M059J (cell line): ENCODE measurements around the gene THY1. TPM values are rescaled to one million over a fixed set of nuclear protein-coding genes. Genes with fewer than 3 reads are reported as not detected.
"Not testable (repeated sequence)": the region's sequence is repeated elsewhere in the genome, so short reads cannot be mapped to it uniquely, and the experiment has no call there.

Experiments
- DNase-seq: peaks from one replicate; pipeline ENCODE4 v3.0.0-alpha.2; 2012; ENCODE audit warnings: low read depth
- total RNA-seq: library from RNA; depleted of rRNA; stranded (reverse); fragments of >200 nt; shearing (Covaris generic); gene quantifications from 2 replicates; pipeline ENCODE4 v1.2.3, GENCODE V29; 2014

THY1 gene
- total RNA-seq, 1 experiment from 2014 or later, result 1,171 TPM

DNA sequence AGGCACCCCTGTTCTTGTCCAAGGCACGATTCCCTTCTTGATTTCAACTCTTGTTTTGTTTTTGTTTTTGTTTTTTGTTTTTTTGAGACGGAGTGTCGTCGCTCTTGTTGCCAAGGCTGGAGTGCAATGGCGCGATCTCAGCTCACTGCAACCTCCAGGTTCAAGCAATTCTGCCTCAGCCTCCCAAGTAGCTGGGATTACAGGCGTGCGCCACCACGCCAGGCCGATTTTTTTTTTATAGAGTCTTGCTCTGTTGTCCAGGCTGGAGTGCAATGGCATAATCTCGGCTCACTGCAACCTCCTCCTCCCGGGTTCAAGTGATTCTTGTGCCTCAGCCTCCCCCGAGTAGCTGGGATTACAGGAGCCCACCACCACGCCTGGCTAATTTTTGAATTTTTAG is 40.5 kb downstream of the THY1 start:
- DNase-seq, result not testable (repeated sequence)

DNA sequence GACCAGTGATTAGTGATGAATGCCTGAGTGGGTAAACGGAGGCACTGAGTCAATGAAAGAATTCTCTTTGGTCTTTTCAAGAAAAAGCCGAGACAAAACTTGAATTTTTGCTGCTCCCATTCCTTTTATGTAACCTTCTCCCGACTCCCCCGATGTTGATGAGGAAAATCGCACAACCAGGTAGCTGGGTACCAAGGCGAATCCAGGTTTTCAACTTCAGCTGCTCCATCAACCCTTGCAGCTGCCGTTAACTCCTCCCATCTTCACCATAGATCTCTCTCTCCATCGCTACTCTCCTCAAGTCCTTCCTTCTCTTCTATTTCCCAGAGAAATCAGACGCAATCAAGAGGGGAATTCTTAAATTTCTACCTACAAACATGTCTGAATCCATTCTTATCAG is 40.9 kb downstream of the THY1 start:
- no peak for DNase-seq

DNA sequence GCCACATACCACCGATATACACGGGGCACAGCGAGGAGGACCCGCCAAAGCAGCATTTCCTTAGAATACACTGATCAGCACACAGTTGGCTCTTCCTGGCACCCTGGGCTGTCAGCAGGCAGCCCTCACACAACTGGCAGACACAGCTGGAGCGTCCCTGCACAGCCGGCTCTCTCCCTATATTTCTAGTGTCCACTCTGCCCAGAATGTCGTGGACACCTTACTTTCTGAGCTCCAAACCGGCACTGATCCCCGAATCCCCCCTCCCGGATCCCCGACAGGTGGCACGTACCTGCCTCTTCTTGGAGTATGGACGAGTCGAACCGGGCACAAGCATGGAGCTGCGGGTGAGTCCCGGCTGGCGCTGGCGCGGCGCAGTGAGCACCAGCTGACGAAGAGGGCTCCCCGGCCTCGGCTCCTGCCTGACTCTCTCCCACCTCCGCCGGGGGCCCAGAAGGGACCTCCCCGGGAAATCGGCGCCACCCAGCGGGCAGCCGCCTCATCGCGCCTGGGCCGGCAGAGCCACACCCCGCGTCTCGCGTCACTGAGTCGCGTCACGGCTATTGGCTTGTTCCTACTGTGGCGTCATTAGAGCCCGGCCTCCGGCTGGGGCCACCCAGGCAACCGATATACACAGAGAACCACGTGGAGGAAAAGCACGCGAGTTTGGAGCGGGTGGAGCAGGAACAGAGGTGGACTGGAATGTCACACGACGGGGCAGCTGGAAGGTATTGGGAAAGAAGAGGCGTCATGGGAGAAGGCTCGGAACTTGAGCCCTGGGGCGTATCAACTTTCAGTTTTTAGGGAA is 41.6 kb downstream of the THY1 start, which contains the start of gene USP2:
TSS of gene USP2 (minus strand) at position 510 of the 808 bp plus-strand sequence. CDS start 8,210 bp downstream, outside the sequence.
- DNase-seq, result peak; percentile 95

DNA sequence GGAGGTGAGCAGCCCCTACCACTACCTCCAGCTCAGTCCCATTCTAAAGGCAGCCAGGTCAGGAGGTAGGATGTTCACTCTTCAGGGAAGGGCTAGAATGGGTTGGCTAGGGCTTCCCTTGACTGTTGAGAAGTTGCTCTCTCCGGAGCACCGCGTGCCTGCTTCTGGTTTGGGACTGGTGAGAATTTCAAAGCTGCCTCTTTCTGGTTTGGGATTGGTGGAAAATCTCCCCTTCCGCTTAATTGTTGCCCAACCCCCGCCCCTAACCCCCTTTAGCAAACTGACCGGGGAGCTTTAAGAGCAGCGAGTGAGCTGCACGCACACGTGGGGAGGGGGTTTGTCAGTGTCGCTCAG is 42.2 kb downstream of the THY1 start:
- no peak for DNase-seq

DNA sequence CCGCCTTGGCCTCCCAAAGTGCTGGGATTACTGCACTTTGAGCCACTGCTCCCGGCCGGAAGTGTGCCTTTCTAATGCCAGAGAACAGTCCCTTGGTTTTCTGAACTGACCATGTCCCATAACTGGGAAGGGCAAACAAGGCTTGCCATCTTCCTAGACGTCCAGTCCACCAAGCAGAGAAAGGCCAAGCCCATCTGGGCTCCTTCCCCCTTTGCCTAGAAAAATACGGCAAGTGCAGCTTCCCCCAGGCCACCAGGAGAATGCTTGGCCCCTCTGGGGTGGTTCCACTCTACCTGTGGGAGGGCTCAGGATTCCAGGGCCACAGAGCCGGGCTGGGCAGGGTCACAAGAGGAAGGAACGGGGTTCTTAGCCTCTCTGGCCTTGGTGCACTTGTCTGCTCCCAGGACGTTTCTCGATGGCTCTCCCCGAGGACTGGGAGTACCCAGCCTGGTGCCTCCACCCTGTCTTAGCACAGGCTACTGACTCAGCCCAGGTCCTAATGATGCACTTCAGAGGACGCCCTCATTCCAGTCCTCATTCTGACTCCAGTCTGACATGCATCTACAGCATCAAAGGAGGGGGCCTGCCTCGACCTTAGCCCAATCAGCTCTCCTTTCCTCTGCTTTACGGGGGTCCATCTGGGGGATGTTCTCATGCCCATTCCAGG is 42.7 kb downstream of the THY1 start:
- DNase-seq, result no peak

DNA sequence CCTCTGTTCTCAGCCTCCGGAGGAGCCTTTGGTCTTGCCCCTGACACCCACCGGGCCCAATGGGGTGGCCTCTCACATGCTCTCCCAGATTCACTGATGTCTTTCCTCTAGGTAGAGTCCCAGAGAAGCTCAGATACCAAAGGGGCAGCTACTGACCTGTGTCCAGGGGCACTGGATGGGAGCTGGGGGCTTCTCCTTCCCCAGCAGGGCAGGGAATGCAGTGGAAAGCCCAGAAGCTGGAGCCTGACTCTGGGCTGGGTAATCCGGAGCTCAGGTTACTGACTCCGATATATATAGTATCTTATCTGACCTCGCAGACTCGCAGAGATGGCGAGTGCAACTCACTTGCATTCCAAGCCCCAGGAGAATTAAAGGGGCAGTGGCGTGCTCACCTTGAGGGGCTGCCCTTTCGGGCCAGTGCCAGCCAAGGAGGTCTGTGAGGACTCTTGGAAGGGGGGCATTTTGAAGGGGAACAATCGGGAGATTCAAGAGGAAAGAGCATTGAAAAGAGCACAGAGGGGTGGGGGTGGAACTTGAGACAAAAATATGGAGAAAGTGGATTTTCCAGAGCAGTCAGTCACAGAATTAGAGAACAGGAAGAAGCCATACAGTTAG is 44.0 kb downstream of the THY1 start:
- DNase-seq, result no peak

DNA sequence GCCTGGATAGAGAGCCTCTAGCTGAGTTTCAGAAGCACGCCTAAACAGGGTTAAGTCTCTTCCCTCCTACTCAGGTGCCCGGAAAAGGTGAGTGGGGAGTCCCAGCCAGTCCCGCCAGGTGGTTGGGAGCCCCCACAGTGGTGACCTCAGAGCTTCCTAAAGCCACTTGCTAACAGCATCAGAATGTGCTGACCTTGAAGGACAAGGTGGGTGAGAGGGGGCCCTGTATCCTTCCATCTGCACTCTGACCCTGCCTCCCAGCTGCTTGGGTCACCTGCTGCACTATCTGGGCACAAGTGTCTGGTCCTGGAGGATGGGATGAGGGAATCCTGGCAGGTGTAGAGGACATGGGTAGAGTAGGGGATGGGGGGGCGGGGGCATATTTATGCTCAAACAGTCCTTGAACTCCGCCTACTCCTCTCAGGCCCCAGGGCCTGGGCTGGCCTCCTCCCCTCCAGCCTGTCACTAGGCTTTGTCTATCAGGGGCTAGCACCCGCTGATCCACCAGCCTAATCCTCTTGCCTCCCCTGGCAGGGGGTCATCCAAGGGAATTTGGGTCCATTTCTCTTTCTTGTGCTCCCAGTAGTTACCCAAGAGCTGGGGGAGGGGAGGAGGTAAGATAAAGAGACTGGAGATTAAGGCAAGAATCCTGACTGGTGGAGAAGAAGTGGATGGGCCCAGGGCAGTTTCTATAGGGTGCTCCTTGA is 44.9 kb downstream of the THY1 start:
- no peak for DNase-seq

DNA sequence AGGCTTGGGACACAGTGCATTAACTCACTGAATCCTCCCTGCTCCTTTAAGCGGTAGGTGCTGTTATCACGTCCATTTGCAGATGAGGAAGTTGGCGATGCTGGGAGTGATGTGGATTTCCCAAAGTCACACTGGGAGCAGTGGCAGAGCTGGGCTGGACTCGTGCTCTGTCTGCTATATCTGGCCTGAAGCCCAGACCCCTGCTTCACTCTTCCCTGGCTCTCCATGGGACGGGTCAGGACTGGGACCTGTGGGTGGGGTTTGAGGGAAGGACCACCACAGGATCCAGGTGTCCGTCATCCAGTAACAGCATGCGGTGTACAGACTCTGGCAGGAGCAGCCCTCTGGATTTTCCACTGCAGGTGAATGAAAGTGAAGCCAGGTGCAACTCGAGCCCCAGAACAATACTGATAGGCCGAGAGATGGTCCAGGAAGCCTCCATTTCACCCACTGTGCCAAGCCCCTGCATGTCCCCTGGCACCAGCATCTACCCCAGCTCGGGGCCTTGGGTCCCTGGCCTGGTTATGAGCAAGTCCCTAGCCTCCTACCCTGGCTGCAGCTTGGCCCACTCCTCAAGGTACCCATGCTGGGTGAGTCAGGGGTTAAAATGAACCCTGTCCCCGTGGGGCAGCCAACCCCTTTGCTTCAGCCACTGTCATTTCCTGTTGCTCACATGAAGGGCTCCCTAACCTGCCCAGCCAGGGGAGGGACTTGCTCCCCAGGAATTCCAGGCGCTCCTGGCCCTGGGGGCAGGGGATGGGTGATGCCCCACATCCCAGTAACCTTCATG is 45.7 kb downstream of the THY1 start:
- DNase-seq, result peak; percentile 54

DNA sequence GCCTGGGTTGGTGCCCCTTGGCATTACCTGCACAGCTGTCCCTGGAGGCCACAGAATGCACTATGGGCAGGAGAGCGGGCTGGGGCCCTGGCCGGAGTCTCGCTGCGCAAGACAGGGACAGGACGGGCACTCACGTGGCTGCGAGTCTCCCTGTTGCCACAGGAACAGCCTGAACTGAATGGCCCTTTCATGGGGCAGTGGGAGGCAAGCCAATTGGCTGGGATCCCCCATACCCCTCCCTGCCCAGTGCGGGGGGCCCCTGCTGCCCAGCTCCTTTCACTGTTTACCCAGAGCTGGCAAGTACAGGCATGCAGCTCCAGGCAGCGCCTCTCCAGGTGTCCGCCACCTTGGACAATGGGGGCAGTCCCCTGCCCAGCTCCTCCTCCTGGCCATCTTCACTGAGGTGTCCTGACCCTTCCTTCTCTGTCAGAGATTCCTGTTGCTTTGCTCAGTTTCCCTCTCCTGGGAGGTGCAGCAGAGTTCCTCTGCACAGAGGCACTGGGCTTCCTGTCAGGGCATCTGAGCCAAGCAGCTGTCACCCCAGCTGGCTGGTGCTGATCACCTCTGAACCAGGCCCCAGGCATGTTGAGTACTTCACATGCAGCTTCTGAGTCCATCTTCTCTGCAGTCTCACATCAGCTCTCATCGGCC is 46.6 kb downstream of the THY1 start:
- DNase-seq, result no peak

DNA sequence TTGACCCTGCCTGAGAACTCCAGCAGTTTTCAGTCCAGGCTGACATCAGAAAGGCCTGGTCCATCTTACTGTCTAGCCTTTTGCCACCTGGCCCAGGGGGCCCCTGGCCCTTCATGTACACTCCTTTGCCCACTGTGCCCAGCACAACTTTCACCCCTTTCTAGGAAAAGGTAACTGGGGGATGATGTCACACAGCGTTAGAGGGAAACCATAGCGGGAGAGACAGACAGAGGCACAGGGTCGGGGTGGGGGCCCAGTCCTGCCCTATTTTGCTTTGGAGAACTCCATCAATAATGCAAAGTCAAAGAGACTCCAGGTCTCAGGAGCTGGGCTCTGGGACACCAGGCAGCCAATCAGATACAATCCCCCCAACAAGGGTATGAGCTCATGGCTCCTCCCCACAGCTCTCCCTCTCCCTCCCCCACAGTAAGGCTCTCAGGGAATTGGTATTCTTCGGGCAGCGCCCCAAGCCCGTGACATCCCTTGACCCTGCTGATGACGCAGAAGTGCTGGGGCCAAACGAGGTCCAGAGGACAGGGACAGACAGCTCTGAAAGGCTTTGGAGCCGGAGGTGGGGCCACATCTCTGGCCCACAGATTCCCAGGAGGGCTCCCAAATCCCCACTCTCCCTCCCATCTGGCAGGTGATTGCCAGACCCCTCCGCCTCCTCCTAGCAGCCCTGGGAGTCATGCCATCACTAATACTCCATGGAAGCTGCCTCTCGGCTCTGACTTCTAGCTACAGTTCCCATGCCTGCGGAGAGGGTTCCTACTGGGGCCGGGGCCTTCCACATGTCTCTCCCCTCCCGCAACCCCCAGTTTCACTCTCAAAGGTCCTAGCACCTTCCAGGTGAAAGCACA is 47.4 kb downstream of the THY1 start:
- peak; percentile 54 for DNase-seq

DNA sequence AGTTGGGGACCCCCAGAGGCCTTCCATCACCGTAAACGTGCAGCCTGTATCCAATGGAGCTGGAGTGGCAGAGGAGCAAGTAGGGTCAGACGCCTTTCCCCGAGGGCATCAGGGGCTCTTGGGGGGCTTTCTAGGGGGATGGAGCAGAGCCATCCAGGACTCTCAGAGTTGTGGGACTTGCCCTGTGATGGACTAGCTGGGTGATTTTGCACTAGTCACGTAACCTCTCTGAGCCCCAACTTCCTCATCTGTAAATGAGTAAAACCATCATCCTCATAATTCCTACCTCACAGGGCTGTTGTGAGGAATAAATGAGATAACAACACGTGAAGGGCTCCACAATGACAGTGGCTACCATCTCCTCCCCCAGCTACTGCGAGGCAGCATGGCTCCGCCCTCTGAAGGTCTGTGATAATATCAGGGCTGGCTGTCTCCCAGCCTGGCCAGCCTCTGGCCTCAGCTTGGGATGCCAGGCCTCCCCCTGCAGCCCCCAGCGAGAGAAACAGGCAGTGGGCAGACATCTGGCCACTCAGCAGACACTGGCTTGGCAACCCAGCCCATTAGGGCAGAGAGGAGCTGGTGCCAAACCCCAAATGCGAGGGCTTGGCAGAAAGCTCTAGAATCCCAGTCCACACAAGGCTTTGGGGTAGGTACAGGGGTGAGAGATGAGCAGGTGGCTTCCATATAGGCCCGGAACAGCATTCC is 48.2 kb downstream of the THY1 start:
- no peak for DNase-seq

DNA sequence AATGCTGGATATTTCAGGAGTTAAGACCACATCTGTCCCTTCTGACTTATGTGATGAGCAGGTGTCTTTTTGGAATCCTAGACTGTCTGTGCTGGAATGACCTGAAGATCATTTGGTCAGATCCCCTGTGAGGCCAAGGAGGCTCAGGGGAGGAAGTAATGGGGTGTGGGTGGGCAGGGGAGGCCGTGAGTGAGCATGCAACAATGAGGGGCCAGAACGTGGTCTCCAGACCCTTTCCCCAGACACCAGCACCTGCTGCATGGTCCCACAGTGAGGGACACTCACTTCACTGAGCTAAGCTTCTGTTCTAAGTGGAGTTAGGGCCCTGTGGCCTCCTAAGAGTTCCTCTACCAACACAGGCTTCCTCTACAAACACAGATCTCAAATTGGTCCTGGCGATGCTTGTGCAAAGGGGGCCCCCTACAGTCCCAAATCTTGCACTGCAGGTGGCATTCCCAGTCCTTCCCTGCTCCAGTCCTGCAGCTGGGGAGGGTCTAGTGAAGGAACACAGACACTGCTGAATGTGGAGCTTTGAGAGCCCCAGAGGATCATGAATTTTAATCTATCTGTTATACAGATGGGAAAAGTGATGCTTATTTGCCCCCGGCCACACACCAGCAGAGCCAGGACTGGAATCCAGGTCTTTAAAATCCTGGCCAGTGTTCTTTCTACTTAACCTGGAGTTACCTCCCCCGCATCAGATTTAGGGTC is 48.9 kb downstream of the THY1 start:
- DNase-seq, result peak; percentile 68

DNA sequence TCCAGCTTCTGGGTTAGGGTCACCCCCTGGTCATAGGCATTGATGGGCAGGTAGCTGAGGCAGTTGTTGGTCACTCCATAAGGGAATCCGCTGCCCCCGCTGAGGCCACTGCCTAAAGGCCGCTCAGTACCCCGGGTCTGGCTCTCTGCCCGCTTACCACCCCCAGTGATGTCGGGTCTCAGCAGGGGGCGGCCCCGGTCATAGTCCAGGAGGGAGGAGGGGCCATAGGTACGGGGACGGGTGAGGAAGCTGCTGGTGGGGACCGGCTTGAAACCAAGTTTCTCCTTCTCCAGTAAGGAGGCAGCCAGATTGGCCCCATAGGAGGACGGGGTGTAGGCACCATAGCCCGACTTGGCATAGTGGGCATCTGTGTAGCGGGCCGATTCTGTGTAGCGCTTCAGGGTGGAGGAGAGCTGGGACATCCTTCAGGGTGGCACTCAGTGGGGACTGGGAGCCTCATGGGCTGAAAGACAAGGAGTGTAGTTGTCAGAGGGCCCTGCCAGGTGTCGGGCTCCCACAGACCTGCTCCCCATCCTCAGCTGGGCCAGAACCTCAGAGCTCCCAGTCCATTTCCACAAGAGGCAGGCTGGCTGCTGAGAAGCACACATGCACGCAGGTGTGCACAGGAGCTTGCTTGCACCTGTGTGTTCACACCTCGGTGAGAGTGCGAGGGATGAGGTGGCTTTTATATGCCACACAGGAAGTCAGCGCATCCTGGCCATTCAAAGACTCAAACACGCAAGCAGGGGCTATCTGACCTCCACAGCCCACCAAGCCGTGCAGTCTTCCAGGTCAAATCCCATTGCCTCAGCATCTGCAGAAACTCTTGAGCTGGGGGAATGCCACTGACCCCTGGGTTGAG is 49.7 kb downstream of the THY1 start:
- no peak for DNase-seq

DNA sequence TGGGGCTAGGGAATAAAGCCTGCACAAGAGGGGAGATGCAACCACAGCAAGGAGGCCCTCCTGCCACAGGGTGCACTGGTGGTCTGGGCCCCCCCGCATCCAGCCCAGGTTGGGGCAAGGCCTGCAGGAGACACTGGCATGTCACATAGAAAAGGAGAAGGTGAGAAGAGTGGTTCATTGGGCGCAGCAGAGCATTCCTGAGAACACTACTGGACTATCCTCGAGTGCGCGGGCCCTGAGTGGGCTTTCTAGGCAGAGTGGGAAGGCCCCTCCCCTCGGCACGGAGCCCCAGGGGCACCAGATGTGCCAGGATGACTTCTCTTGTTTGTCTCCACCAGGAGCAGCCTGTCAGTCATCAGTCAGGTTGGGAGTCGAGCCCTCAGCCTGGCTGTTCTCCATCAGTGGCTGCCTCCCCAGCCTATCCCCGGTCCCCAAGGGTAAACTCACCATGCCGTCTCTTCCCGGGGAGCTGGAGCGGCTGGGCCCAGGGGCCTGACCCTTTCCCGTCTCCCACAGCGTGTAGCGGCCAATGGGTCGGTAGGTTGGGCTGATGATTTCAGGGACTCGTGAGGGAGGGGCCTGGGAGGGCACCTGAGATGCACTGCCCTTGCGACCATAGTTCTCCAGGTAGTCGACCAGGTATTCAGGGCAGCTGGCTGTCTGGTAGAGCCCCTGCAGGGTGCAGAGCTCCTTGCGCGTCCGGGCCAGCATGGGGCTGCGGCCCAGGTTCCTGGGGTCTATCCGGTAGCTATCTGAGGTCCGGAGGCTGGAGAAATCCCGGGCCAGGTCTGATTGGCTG is 50.5 kb downstream of the THY1 start:
- DNase-seq, result no peak

DNA sequence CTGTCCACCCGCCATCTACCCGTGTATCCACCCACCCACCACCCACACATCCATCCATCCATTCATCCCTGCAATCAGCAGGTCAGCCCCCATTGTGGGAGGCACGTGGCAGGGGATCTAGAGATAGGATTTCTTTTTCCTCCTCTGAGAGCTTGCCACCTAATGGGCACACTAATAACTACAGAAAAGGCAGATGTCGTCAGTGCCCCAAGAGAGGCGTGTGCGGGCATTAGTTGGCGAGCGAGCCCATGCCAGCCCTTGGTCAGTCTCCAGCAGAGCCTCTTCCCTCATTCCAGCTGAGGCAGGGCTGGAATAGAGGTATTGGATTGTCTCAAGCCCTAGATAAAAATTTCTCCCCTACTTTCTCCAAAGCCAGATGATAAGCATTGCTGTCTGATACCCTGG is 51.2 kb downstream of the THY1 start:
- peak; percentile 49 for DNase-seq

DNA sequence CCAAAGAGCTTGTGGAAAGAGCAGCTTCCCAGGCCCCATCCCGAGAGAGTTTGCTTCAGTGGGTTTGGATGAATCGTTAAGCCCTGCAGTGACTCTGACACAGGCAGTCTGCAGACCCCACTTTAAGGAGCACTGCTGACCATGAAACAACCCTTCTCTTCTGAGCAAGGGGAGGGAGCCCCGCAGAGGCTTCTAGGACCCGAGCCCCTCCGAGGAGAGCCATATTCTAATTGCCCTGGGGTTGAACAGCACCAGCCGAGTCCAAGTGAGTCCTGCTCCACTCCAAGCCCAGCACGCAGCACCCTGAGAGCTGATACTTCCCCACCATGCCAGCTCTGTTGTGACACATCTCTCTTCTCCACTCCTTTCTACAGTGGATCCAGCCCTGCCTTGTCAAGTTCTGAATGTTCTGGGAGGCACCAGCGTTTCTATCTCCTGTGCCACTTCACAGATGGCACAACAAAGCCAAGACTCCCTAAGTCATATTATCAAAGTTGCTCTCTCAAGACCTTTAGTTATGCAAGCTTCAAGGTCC is 51.8 kb downstream of the THY1 start:
- DNase-seq, result no peak
